HUES64 (cell line): ENCODE results near the gene EMSY.

Experiments
- H3K27ac ChIP-seq: 2 replicates; pipeline ENCODE4 v1.7.0; 2013; ENCODE audit warnings: low read depth, low read length, inconsistent platforms
- H3K27me3 ChIP-seq: 2 replicates; pipeline ENCODE4 v1.6.1; 2013; ENCODE audit warnings: mild to moderate bottlenecking, low read length; ENCODE audit not compliant: insufficient read depth
- H3K36me3 ChIP-seq: 2 replicates; pipeline ENCODE4 v1.6.1; 2013; ENCODE audit warnings: mild to moderate bottlenecking, low read length; ENCODE audit not compliant: insufficient read depth
- H3K4me1 ChIP-seq: 2 replicates; pipeline ENCODE4 v1.6.1; 2013; ENCODE audit warnings: mild to moderate bottlenecking, low read length, moderate library complexity; ENCODE audit not compliant: insufficient read depth
- H3K4me3 ChIP-seq: 2 replicates; pipeline ENCODE4 v1.5.1; 2013; ENCODE audit warnings: mild to moderate bottlenecking, low read length, moderate library complexity
- H3K9ac ChIP-seq: 2 replicates; pipeline ENCODE4 v1.6.1; 2013; ENCODE audit warnings: mild to moderate bottlenecking, low read depth, low read length
- H3K9me3 ChIP-seq: 2 replicates; pipeline ENCODE4 v1.6.1; 2013; ENCODE audit warnings: low read depth, low read length; ENCODE audit not compliant: insufficient read depth
- WGBS: fragments of 150-250, 120-280 bp; methylation state at CpG from one replicate; pipeline ENCODE4 v1.1.7; 2013; ENCODE audit warnings: missing lambda C conversion rate; 5-methylcytosine and 5-hydroxymethylcytosine counted together

The EMSY gene

DNA sequence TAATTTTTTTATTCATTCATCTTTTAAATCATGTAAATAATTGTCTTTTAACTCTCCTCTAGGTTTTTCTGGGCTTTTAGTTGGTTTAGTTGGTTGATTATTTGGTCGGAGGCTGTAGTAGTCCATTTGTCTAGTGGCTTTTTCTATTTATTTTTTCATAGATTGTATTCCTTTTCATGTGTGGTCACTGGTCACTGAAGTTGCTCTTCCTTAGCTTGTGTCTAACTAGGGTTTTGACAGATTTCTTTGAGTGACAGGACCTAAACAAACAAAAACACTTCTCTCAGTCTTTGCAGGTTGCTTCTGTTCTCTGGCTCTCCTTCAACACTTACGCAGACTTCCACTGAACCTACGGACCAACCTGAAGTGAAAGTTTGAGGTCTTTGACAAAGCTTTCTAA is 112.6 kb downstream of the EMSY start:
- WGBS, result 90% methylated on average over 2 of the region's 3 CpGs
- H3K27me3 ChIP-seq, result no peaks in the 10 kb centered on the region
- H3K4me1 ChIP-seq, result peaks cover 9% of the 10 kb centered on the region; the same call in 1 of the 2 replicates

DNA sequence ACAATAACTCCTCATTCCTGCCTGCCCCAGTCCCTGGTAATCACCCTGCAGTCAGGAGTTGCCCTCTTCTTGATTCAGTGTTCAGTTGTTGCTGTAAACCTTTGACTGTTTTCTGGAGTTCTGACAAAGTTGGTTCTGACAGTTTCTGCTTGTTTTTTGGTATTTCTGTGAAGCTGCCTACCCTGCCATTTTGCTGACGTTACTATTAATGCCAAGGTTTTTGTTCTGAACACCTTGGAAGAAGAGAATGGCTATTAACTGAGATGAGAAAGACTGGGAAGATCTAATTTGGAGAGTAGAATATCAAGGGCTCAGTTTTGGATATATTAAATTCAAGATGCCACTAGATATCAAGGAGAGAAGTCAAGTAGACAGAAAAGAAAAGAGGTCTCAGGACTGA is 113.7 kb downstream of the EMSY start:
- Histone ChIP-seq H3K9me3 (no peaks in the 10 kb centered on the region), H3K27me3 (no peaks in the 10 kb centered on the region), H3K4me1 (peaks cover 9% of the 10 kb centered on the region; the same call in 1 of the 2 replicates), H3K36me3 (no peaks in the 10 kb centered on the region), H3K27ac (no peak overlapping the region), H3K4me3 (no peak overlapping the region), H3K9ac (no peak overlapping the region)
- WGBS, result 91% methylated on average over 1 of the region's 1 CpG

More for the DNA sequence above, 112.6 kb downstream of the EMSY start:
- Histone ChIP-seq H3K36me3 (peaks cover 6% of the 10 kb centered on the region), H3K4me3 (no peak overlapping the region), H3K9ac (no peak overlapping the region), H3K9me3 (peaks cover 9% of the 10 kb centered on the region), H3K27ac (no peak overlapping the region)

DNA sequence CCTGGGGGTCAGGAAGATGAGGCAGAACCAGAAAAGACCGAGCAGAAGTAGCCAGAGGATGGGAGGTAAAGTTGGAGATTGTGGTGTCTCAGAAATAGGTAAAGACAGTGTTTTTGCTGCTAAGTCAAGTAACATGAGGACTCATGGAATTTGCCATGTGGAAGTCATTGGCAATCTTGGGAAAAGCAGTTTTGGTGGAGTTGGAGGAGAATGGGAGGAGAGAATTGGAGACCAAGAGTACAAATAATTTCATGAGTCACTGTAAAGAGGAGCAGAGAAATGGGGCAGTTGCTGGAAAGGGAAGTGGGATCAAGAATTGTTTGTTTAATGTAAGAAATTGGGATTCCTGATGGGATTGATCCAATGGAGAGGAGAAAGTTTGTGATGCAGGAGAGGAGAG is 114.1 kb downstream of the EMSY start:
- Histone ChIP-seq H3K4me3 (no peak overlapping the region), H3K27me3 (no peaks in the 10 kb centered on the region), H3K9ac (no peak overlapping the region), H3K4me1 (peaks cover 9% of the 10 kb centered on the region; the same call in 1 of the 2 replicates), H3K36me3 (no peaks in the 10 kb centered on the region), H3K9me3 (no peaks in the 10 kb centered on the region), H3K27ac (no peak overlapping the region)
- 89% methylated on average over 1 of the region's 1 CpG for WGBS

DNA sequence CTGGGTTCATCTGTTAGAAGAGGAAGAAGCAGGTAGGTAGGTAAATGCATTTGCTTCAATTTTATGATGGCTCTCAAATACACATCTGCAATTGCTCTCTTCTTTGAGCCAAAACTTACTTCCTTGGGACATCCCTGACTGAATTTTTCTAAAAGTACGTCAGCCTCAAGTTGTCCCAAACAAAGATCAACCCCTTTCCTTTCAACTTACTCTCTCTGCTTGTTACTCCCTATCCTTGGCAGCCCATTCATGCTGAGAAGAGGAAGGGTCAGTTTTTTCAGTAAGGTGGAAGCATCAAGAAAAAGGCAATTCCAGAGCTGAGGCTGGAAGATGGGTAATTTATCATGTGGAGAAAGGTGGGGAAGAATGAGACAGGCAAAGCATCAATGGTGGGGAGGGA is 114.5 kb downstream of the EMSY start:
- Histone ChIP-seq H3K4me3 (no peak overlapping the region), H3K36me3 (no peaks in the 10 kb centered on the region), H3K27ac (no peak overlapping the region), H3K9ac (no peak overlapping the region), H3K27me3 (no peaks in the 10 kb centered on the region), H3K9me3 (no peaks in the 10 kb centered on the region), H3K4me1 (peaks cover 5% of the 10 kb centered on the region; the same call in 1 of the 2 replicates)
- WGBS, result 88% methylated on average over 1 of the region's 1 CpG

DNA sequence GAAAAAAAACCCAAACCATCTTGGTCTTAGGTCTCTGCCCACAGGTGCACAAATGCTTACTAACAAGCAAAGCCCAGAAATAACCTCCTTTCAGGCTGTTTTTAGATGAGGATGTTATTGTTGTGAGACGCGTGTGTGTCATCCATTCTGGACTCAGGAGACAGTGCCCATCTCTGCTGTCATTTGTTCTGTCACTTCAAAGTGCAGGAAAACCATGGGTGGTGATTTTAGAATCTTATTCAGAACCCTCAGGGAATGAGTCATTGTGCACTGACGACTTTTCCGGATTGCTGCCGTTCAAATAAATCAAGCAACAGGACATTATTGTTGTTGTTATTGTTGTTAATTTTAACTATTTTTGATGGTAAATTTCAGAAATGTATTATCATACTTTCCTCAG is 115.4 kb downstream of the EMSY start:
- no peaks in the 10 kb centered on the region for H3K36me3 ChIP-seq
- H3K27ac ChIP-seq, result no peak overlapping the region
- 92% methylated on average over 5 of the region's 5 CpGs for WGBS
- no peak overlapping the region for H3K4me3 ChIP-seq
- no peaks in the 10 kb centered on the region for H3K9me3 ChIP-seq
- no peaks in the 10 kb centered on the region for H3K27me3 ChIP-seq
- no peaks in the 10 kb centered on the region; the same call in 1 of the 2 replicates for H3K4me1 ChIP-seq
- no peak overlapping the region for H3K9ac ChIP-seq

DNA sequence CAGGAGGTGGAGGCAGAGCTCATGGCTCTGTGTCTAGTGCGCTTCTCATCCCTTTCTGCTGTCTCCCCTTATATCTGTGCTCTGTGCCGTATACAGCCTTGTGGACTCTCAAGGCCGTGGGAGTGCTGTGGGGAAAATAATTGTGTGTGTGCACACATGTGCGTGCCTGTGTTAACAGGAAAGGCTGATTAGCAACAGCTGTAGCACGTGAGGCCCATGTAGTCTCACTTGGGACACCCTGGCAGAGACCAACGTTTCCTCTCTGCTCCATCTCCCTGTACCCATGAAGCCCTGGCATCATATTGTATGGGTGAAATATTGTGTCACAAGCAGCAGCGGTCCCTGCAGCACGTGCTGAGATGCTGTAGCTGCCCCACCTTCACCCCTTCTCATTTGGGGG is 116.4 kb downstream of the EMSY start:
- Histone ChIP-seq H3K9ac (no peak overlapping the region), H3K27ac (no peak overlapping the region), H3K36me3 (no peaks in the 10 kb centered on the region), H3K27me3 (no peaks in the 10 kb centered on the region), H3K9me3 (no peaks in the 10 kb centered on the region), H3K4me3 (no peak overlapping the region), H3K4me1 (no peaks in the 10 kb centered on the region; the same call in 1 of the 2 replicates)
- WGBS, result 92% methylated on average over 8 of the region's 8 CpGs

DNA sequence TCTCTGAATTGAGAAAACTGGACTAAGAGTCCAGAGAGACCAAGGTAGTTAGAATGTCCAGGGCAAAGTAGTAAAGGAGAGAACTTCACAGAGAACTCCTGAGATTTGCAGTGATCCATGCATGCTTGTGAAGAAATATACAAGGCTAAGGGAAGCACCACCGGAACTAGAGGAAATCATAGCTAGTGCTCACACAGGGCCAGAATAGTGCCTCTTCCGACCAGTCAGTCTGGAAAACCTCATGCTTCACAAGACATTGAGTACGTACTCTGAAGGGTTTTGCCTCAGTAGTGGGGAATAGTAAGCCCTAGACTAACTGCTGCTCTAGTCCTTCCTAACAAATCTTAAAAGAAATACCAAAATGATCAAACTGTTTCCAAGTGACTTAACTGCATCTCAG is 117.7 kb downstream of the EMSY start:
- WGBS, result 94% methylated on average over 3 of the region's 3 CpGs
- Histone ChIP-seq H3K9ac (no peak overlapping the region), H3K27me3 (no peaks in the 10 kb centered on the region), H3K9me3 (no peaks in the 10 kb centered on the region), H3K4me3 (no peak overlapping the region), H3K4me1 (no peaks in the 10 kb centered on the region; the same call in 1 of the 2 replicates), H3K36me3 (no peaks in the 10 kb centered on the region), H3K27ac (no peak overlapping the region)

DNA sequence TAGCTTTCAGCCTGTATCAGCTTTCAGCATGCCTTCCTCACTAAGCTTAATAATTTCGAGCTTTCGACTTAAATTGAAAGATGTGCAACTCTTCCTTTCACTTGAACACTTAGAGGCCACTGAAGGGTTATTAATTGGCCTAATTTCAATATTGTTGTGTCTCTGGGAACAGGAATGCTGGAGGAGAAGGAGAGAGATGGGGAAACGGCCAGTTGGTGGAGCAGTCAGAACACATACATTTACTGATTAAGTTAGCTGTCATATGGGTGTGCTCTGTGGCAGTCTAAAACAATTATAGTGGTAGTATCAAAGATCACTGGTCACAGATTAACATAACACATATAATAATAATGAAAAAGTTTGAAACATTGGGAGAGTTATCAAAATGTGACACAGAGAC is 119.5 kb downstream of the EMSY start:
- no peak overlapping the region for H3K9ac ChIP-seq
- no peak overlapping the region for H3K27ac ChIP-seq
- H3K4me3 ChIP-seq, result no peak overlapping the region
- no peaks in the 10 kb centered on the region; the same call in 1 of the 2 replicates for H3K9me3 ChIP-seq
- H3K4me1 ChIP-seq, result no peaks in the 10 kb centered on the region; the same call in 1 of the 2 replicates
- WGBS, result 91% methylated on average over 3 of the region's 3 CpGs
- no peaks in the 10 kb centered on the region for H3K27me3 ChIP-seq
- no peaks in the 10 kb centered on the region for H3K36me3 ChIP-seq

DNA sequence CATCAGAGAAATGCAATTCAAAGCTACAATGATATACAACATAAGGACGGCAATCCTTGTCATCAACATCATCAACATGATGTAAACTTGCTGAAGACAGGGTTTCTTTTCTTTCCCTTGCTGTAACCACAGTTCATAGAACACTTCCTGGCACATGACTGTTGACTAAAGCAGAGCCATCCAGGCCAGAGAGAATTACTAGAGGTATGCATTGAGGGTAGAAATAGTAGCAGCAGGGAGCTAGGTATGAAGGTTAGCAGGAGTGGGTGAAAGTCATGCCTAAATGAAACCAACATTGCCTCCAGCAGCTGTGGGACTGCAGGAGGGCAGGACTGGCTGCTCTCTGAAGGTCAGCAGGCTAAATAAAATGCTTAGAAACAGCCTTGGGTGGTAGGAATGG is 122.0 kb downstream of the EMSY start:
- Histone ChIP-seq H3K9me3 (no peaks in the 10 kb centered on the region; the same call in 1 of the 2 replicates), H3K36me3 (no peaks in the 10 kb centered on the region), H3K4me1 (no peaks in the 10 kb centered on the region), H3K4me3 (no peak overlapping the region), H3K27ac (no peak overlapping the region), H3K27me3 (no peaks in the 10 kb centered on the region), H3K9ac (no peak overlapping the region)
- WGBS, result 60% methylated on average over 1 of the region's 1 CpG

DNA sequence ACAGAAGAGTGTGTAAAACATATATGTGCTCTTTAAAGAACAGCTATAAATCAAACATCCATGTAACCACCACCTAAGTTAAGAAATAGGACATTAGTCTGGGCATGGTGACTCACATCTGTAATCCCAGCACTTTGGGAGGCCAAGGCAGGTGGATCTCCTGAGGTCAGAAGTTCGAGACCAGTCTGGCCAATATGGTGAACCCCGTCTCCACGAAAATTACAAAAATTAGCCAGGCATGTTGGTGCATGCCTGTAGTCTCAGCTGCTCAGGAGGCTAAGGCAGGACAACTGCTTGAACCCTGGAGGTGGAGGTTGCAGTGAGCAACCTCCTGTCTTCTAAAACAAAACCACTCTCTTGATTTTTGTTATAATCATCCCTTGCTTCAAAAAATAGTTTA is 122.4 kb downstream of the EMSY start:
- Histone ChIP-seq H3K4me3 (no peak overlapping the region), H3K9ac (no peak overlapping the region), H3K4me1 (no peaks in the 10 kb centered on the region), H3K27me3 (no peaks in the 10 kb centered on the region), H3K36me3 (no peaks in the 10 kb centered on the region), H3K9me3 (no peaks in the 10 kb centered on the region; the same call in 1 of the 2 replicates), H3K27ac (no peak overlapping the region)
- 93% methylated on average over 3 of the region's 3 CpGs for WGBS

DNA sequence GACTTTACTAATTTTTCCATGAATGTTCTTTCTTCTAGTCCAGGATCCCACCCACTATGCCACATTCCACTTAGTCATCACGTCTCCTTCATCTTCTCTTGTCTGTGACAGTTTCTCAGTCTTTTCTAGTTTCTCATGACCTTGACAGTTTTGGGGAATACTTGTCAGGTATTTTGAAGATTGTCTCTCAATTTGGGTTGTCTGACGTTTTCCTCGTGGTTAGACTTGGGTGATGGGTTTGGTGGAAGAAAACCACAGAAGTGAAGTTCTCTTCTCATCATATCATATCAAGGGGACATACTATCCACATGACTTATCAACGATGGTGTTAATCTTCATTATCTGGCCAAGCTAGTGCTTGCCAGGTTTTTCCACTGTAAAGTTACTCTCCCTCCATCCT is 123.3 kb downstream of the EMSY start:
- 96% methylated on average over 4 of the region's 4 CpGs for WGBS

DNA sequence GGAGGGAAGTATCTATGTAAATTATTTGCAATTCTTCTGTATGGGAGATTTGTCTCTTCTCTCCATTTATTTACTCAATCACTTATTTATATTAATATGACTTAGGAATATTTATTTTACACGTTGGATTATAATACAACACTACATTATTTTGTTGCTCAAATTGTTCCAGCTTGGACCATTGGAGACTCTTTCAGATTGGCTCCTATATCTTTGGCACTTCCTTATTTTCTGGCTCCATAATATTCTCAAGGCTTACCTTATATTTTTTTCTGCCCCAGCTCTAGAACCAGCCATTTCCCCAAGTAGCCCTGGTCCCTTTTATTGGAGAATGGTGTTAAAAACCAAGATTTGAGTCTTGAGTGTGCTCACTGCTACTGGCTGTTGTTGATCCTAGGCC is 123.8 kb downstream of the EMSY start:
- Histone ChIP-seq H3K27me3 (no peaks in the 10 kb centered on the region), H3K4me3 (no peak overlapping the region), H3K4me1 (no peaks in the 10 kb centered on the region), H3K36me3 (no peaks in the 10 kb centered on the region), H3K9me3 (no peaks in the 10 kb centered on the region; the same call in 1 of the 2 replicates), H3K27ac (no peak overlapping the region), H3K9ac (no peak overlapping the region)
- WGBS, result 92% methylated on average over 1 of the region's 1 CpG

More for the DNA sequence above, 123.3 kb downstream of the EMSY start:
- Histone ChIP-seq H3K27ac (no peak overlapping the region), H3K4me3 (no peak overlapping the region), H3K4me1 (no peaks in the 10 kb centered on the region), H3K9me3 (no peaks in the 10 kb centered on the region; the same call in 1 of the 2 replicates), H3K36me3 (no peaks in the 10 kb centered on the region), H3K27me3 (no peaks in the 10 kb centered on the region), H3K9ac (no peak overlapping the region)
